LNCaP clone FGC (cell line): ENCODE data around the gene RAP1GAP2.
"Not testable (repeated sequence)": the region's sequence is repeated elsewhere in the genome, so short reads cannot be mapped to it uniquely, and the experiment has no call there.

Source experiments
- DNase-seq: peaks from one replicate; pipeline ENCODE4 v3.0.0-alpha.2; 2011; ENCODE audit warnings: low read depth
- H3K4me3 ChIP-seq: 2 replicates; pipeline ENCODE4 v1.5.1; 2011; ENCODE audit warnings: mild to moderate bottlenecking, low read depth, low read length, control low read depth
- CTCF ChIP-seq: IDR thresholded peaks from 2 replicates; pipeline ENCODE4 v1.5.1; 2012; ENCODE audit warnings: mild to moderate bottlenecking; ENCODE audit not compliant: control insufficient read depth, insufficient read depth; ENCODE audit errors: extremely low read depth

The RAP1GAP2 gene

GRCh38 chr17:2983255-2983654 lies 187.0 kb downstream of the RAP1GAP2 start:
- no peak overlapping the region for H3K4me3 ChIP-seq
- no peak for DNase-seq
- TF ChIP-seq CTCF = no peak

GRCh38 chr17:2985318-2985717 lies 189.1 kb downstream of the RAP1GAP2 start:
- no peak for TF ChIP-seq CTCF
- no peak overlapping the region for H3K4me3 ChIP-seq
- DNase-seq = no peak

GRCh38 chr17:2986925-2987324 lies 190.7 kb downstream of the RAP1GAP2 start:
- DNase-seq = no peak
- no peak overlapping the region for H3K4me3 ChIP-seq
- no peak for TF ChIP-seq CTCF

- H3K4me3 ChIP-seq, DNase-seq: not testable (repeated sequence)
Observed at GRCh38 chr17:2989396-2989795, 193.2 kb downstream of the RAP1GAP2 start.

- no peak for DNase-seq
- no peak for TF ChIP-seq CTCF
- no peak overlapping the region for H3K4me3 ChIP-seq
Observed at GRCh38 chr17:2989855-2990254, 193.6 kb downstream of the RAP1GAP2 start.

GRCh38 chr17:2990396-2990795 lies 194.2 kb downstream of the RAP1GAP2 start:
- no peak for TF ChIP-seq CTCF
- no peak overlapping the region for H3K4me3 ChIP-seq
- no peak for DNase-seq

- not testable (repeated sequence) for H3K4me3 ChIP-seq, DNase-seq
Observed at GRCh38 chr17:2991396-2992180, 195.3 kb downstream of the RAP1GAP2 start.

- no peak for TF ChIP-seq CTCF
- no peak for DNase-seq
- H3K4me3 ChIP-seq = no peak overlapping the region
Observed at GRCh38 chr17:2994441-2994840, 198.2 kb downstream of the RAP1GAP2 start.
